ENCODE results near the gene MAN2A2. TPM values are rescaled to one million over a fixed set of nuclear protein-coding genes. Genes with fewer than 3 reads are reported as not detected.

The MAN2A2 gene
- total and polyA plus RNA-seq, 9 of the 15 experiments (the other 6 are each of a cell fraction or from before 2014, with no cell fraction given) = 7.3 to 151 (median 43.4) TPM

DNA sequence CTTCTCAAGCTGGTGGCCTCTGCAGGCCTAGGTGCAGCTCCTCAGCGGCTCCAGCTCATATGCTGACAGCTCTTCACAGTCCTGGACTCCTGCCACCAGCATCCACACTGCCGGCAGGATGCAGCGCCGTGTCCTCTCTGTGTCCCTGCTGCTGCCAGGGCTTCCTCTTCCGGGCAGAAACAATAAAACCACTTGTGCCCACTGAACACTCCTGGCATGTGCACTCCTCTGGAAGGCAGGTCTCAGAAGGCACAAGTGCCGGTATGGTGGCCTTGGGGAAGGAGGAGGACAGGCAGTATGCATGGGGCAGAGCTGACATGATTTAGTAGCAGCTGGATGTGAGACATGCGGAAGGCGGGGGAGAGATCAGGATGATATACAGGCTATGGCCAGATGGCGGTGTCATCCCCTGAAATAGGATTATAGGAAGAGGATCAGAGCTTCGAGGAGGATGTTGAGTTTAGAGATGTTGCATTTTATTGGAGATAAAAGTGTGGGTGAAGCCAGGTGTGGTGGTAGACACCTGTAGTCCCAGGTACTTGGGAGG is 7.5 kb upstream of the MAN2A2 start (continued):
- TF ChIP-seq, protein P1, sequence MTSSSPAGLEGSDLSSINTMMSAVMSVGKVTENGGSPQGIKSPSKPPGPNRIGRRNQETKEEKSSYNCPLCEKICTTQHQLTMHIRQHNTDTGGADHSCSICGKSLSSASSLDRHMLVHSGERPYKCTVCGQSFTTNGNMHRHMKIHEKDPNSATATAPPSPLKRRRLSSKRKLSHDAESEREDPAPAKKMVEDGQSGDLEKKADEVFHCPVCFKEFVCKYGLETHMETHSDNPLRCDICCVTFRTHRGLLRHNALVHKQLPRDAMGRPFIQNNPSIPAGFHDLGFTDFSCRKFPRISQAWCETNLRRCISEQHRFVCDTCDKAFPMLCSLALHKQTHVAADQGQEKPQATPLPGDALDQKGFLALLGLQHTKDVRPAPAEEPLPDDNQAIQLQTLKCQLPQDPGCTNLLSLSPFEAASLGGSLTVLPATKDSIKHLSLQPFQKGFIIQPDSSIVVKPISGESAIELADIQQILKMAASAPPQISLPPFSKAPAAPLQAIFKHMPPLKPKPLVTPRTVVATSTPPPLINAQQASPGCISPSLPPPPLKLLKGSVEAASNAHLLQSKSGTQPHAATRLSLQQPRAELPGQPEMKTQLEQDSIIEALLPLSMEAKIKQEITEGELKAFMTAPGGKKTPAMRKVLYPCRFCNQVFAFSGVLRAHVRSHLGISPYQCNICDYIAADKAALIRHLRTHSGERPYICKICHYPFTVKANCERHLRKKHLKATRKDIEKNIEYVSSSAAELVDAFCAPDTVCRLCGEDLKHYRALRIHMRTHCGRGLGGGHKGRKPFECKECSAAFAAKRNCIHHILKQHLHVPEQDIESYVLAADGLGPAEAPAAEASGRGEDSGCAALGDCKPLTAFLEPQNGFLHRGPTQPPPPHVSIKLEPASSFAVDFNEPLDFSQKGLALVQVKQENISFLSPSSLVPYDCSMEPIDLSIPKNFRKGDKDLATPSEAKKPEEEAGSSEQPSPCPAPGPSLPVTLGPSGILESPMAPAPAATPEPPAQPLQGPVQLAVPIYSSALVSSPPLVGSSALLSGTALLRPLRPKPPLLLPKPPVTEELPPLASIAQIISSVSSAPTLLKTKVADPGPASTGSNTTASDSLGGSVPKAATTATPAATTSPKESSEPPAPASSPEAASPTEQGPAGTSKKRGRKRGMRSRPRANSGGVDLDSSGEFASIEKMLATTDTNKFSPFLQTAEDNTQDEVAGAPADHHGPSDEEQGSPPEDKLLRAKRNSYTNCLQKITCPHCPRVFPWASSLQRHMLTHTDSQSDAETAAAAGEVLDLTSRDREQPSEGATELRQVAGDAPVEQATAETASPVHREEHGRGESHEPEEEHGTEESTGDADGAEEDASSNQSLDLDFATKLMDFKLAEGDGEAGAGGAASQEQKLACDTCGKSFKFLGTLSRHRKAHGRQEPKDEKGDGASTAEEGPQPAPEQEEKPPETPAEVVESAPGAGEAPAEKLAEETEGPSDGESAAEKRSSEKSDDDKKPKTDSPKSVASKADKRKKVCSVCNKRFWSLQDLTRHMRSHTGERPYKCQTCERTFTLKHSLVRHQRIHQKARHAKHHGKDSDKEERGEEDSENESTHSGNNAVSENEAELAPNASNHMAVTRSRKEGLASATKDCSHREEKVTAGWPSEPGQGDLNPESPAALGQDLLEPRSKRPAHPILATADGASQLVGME (CRISPR knock-in tag; IDR thresholded peaks at IDR 0.05) = no peak
- no peak for TF ChIP-seq JUNB (CRISPR knock-in tag; conservative IDR thresholded peaks at IDR 0.05)
- no peak for TF ChIP-seq SMAD2 (IDR thresholded peaks at IDR 0.05; ENCODE audit: low read depth, low read length)
- peak; percentile 24; the same call in 1 of the 2 replicates for TF ChIP-seq NFE2 (IDR thresholded peaks at IDR 0.05; ENCODE audit: low read depth)
- TF ChIP-seq TSC22D4 (tag; IDR thresholded peaks at IDR 0.05) = no peak
- TF ChIP-seq ELF4 (CRISPR knock-in tag; IDR thresholded peaks at IDR 0.05) = 0 out of 2 replicates have a peak, but pooled peaks have one; percentile 30
- TF ChIP-seq, protein P2, sequence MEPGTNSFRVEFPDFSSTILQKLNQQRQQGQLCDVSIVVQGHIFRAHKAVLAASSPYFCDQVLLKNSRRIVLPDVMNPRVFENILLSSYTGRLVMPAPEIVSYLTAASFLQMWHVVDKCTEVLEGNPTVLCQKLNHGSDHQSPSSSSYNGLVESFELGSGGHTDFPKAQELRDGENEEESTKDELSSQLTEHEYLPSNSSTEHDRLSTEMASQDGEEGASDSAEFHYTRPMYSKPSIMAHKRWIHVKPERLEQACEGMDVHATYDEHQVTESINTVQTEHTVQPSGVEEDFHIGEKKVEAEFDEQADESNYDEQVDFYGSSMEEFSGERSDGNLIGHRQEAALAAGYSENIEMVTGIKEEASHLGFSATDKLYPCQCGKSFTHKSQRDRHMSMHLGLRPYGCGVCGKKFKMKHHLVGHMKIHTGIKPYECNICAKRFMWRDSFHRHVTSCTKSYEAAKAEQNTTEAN (CRISPR knock-in tag; IDR thresholded peaks at IDR 0.05) = no peak
- no peak for TF ChIP-seq PPARD (CRISPR knock-in tag; IDR thresholded peaks at IDR 0.05)
- no peak for TF ChIP-seq GTF2F1 (IDR thresholded peaks at IDR 0.05; ENCODE audit: low read depth, low read length)
- TF ChIP-seq MAZ (CRISPR knock-in tag; conservative IDR thresholded peaks at IDR 0.05 in 1 of 2, IDR thresholded peaks at IDR 0.05 in 1 of 2) = peak; percentile 28 to 42; a peak in 1 of 4 replicates
- no peak for TF ChIP-seq RBM15 (IDR thresholded peaks at IDR 0.05; ENCODE audit: insufficient read depth, low read length)
- TF ChIP-seq, protein P3, sequence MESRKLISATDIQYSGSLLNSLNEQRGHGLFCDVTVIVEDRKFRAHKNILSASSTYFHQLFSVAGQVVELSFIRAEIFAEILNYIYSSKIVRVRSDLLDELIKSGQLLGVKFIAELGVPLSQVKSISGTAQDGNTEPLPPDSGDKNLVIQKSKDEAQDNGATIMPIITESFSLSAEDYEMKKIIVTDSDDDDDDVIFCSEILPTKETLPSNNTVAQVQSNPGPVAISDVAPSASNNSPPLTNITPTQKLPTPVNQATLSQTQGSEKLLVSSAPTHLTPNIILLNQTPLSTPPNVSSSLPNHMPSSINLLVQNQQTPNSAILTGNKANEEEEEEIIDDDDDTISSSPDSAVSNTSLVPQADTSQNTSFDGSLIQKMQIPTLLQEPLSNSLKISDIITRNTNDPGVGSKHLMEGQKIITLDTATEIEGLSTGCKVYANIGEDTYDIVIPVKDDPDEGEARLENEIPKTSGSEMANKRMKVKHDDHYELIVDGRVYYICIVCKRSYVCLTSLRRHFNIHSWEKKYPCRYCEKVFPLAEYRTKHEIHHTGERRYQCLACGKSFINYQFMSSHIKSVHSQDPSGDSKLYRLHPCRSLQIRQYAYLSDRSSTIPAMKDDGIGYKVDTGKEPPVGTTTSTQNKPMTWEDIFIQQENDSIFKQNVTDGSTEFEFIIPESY (CRISPR knock-in tag; IDR thresholded peaks at IDR 0.05) = peak; percentile 60; the same call in 1 of the 2 replicates
- no peak for TF ChIP-seq FOXJ3 (CRISPR knock-in tag; IDR thresholded peaks at IDR 0.05)
- peak; percentile 100 for TF ChIP-seq MEIS2 (IDR thresholded peaks at IDR 0.05; ENCODE audit: partially characterized antibody)
- TF ChIP-seq SMARCA4 (IDR thresholded peaks at IDR 0.05) = peak; percentile 66
- TF ChIP-seq DPF2 (IDR thresholded peaks at IDR 0.05) = peak; percentile 82
- TF ChIP-seq FOS (IDR thresholded peaks at IDR 0.05; ENCODE audit: extremely low read depth, insufficient read length) = no peak
- TF ChIP-seq ZKSCAN8 (CRISPR knock-in tag; IDR thresholded peaks at IDR 0.05) = no peak
